ENCODE measurements around the gene LTBP1.

Gene LTBP1

GRCh38 chr2:33421820-33422219 is 475.1 kb downstream of the LTBP1 start:
- H3K27ac ChIP-seq (replicated peaks), result no peak overlapping the region
- no peaks in the 10 kb centered on the region for H3K27me3 ChIP-seq (ENCODE audit: insufficient read depth, poor library complexity, severe bottlenecking)
- DNase-seq (ENCODE audit: low read depth in 1 of 2, low spot score in 1 of 2), result no peak
- no peak for TF ChIP-seq REST (IDR thresholded peaks at IDR 0.05; ENCODE audit: insufficient replicate concordance, low read depth)
- TF ChIP-seq GABPA (IDR thresholded peaks at IDR 0.05; ENCODE audit: low read depth), result no peak
- TF ChIP-seq SPI1 (IDR thresholded peaks at IDR 0.05; ENCODE audit: borderline replicate concordance, low read depth), result no peak
- TF ChIP-seq CTCF (IDR thresholded peaks at IDR 0.05; ENCODE audit: insufficient read depth, low read length), result no peak
- no peak for TF ChIP-seq POLR2AphosphoS5 (IDR thresholded peaks at IDR 0.05; ENCODE audit: low read depth)
- H3K4me3 ChIP-seq (replicated peaks; ENCODE audit: insufficient read depth, low read length), result no peak overlapping the region

GRCh38 chr2:33425161-33425560 is 478.4 kb downstream of the LTBP1 start:
- no peaks in the 10 kb centered on the region for H3K27me3 ChIP-seq (ENCODE audit: insufficient read depth, poor library complexity, severe bottlenecking)
- no peak for DNase-seq (ENCODE audit: low read depth in 1 of 2, low spot score in 1 of 2)
- no peak overlapping the region for H3K4me3 ChIP-seq (replicated peaks; ENCODE audit: insufficient read depth, low read length)
- TF ChIP-seq SPI1 (IDR thresholded peaks at IDR 0.05; ENCODE audit: borderline replicate concordance, low read depth) (no peak), REST (IDR thresholded peaks at IDR 0.05; ENCODE audit: insufficient replicate concordance, low read depth) (no peak), GABPA (IDR thresholded peaks at IDR 0.05; ENCODE audit: low read depth) (no peak), POLR2AphosphoS5 (IDR thresholded peaks at IDR 0.05; ENCODE audit: low read depth) (no peak), CTCF (IDR thresholded peaks at IDR 0.05; ENCODE audit: insufficient read depth, low read length) (no peak)
- H3K27ac ChIP-seq (replicated peaks), result no peak overlapping the region

- Histone ChIP-seq H3K27me3 (ENCODE audit: insufficient read depth, poor library complexity, severe bottlenecking) (no peaks in the 10 kb centered on the region), H3K27ac (replicated peaks) (no peak overlapping the region), H3K4me3 (replicated peaks; ENCODE audit: insufficient read depth, low read length) (no peak overlapping the region)
- TF ChIP-seq GABPA (IDR thresholded peaks at IDR 0.05; ENCODE audit: low read depth) (no peak), SPI1 (IDR thresholded peaks at IDR 0.05; ENCODE audit: borderline replicate concordance, low read depth) (no peak), CTCF (IDR thresholded peaks at IDR 0.05; ENCODE audit: insufficient read depth, low read length) (no peak), POLR2AphosphoS5 (IDR thresholded peaks at IDR 0.05; ENCODE audit: low read depth) (no peak), REST (IDR thresholded peaks at IDR 0.05; ENCODE audit: insufficient replicate concordance, low read depth) (no peak)
- no peak for DNase-seq (ENCODE audit: low read depth in 1 of 2, low spot score in 1 of 2)
Measured at GRCh38 chr2:33425586-33426031, 478.9 kb downstream of the LTBP1 start.

Data from HL-60 (cell line).